ENCODE data around the gene CFAP97D1. TPM values are rescaled to one million over a fixed set of nuclear protein-coding genes. Genes with fewer than 3 reads are reported as not detected.
A peak's percentile ranks its signal among the peaks of the same experiment; 100 is the strongest.

CFAP97D1 gene
- total and polyA plus RNA-seq, 11 donors: 0.05 to 0.45 TPM; not detected in 9

GRCh38 chr17:43831633-43832032, 51.4 kb downstream of the CFAP97D1 start:
- Histone ChIP-seq H3K27me3 (no peaks in the 10 kb centered on the region), H3K9me3 (no peaks in the 10 kb centered on the region), H3K4me3 (peak overlapping the region in 11 of 12 donors; percentile 11 to 93 (median 77)), H3K27ac (peak overlapping the region; percentile 66 to 96 (median 85)), H3K4me1 (peaks cover 0 to 62% (median 16%) of the 10 kb centered on the region in 12 donors), H3K36me3 (peaks cover 0 to 43% (median 28%) of the 10 kb centered on the region in 9 donors)
- intact Hi-C loops (cut with DNase I): loop anchor here in 8 of 10 donors (2.0 to 10.0 kb wide), 4 partner anchors 47 to 54 kb away; partner anchors contain the start of genes CFAP97D1 (in 4 of the 8) and DUSP3 (in 4 of the 8)
- WGBS, 4 donors: 47 to 76% (median 58%) methylated on average over 8 of the region's 8 CpGs
- ATAC-seq: peak; percentile 74 to 86 (median 80)
- DNase-seq: peak; percentile 67 to 93 (median 83)
- TF ChIP-seq POLR2A (IDR thresholded peaks at IDR 0.05) (peak in 1 of 2 donors; percentile 54), CTCF (IDR thresholded peaks at IDR 0.05) (no peak)

- DNase-seq: peak; percentile 48 to 84 (median 70)
- H3K27ac ChIP-seq: peak overlapping the region; percentile 66 to 96 (median 83)
- intact Hi-C loops (cut with DNase I): loop anchor here in 8 of 10 donors (2.0 to 10.0 kb wide), 4 partner anchors 48 to 55 kb away; partner anchors contain the start of genes CFAP97D1 (in 4 of the 8) and DUSP3 (in 4 of the 8)
- peaks cover 0 to 62% (median 16%) of the 10 kb centered on the region in 12 donors for H3K4me1 ChIP-seq
- H3K27me3 ChIP-seq: no peaks in the 10 kb centered on the region
- WGBS, 4 donors: 8 to 42% (median 11%) methylated on average over 10 to 51 of the region's 51 CpGs
- peaks cover 0 to 36% (median 23%) of the 10 kb centered on the region in 9 donors for H3K36me3 ChIP-seq
- TF ChIP-seq POLR2A (IDR thresholded peaks at IDR 0.05) (no peak), CTCF (IDR thresholded peaks at IDR 0.05) (peak in 2 of 12 donors; percentile 6 to 15)
- H3K4me3 ChIP-seq: peak overlapping the region; percentile 64 to 93 (median 78)
- no peaks in the 10 kb centered on the region for H3K9me3 ChIP-seq
- ATAC-seq: peak; percentile 23 to 52 (median 48)
Measured at GRCh38 chr17:43832168-43832975, 52.1 kb downstream of the CFAP97D1 start.

GRCh38 chr17:43832976-43833829, 53.0 kb downstream of the CFAP97D1 start, which contains the start of gene MPP3:
Gene MPP3, minus strand, starts transcription at chr17:43833146. Its CDS starts 1,240 bp downstream, at chr17:43831906.
- Histone ChIP-seq H3K4me3 (peak within 1 kb of the TSS; percentile 64 to 93 (median 78)), H3K4me1 (peaks cover 0 to 54% (median 15%) of the 10 kb centered on the region in 12 donors), H3K36me3 (peaks cover 0 to 28% (median 17%) of the 10 kb centered on the region in 9 donors), H3K9me3 (no peaks in the 10 kb centered on the region), H3K27me3 (no peaks in the 10 kb centered on the region), H3K27ac (peak within 1 kb of the TSS; percentile 66 to 96 (median 83))
- DNase-seq (peak; percentile 72 to 86 (median 80)), ATAC-seq (peak; percentile 24 to 84 (median 74))
- TF ChIP-seq POLR2A (IDR thresholded peaks at IDR 0.05) (peak; percentile 81 to 89), CTCF (IDR thresholded peaks at IDR 0.05) (no peak)
- intact Hi-C loops (cut with DNase I): loop anchor here in 8 of 10 donors (2.0 to 10.0 kb wide), 4 partner anchors 48 to 56 kb away; partner anchors contain the start of genes CFAP97D1 (in 4 of the 8) and DUSP3 (in 4 of the 8)
- 2 to 5% (median 3%) methylated on average over 38 to 85 of the region's 87 CpGs for WGBS, 4 donors
